A549 treated with Mapracorat at 1 μM for 4 hours (cell line): ENCODE measurements around the gene KRTAP10-7. TPM values are rescaled to one million over a fixed set of nuclear protein-coding genes. Genes with fewer than 3 reads are reported as not detected.

Source experiments
- total RNA-seq: library from RNA; stranded (reverse); fragments of 200-300 nt; extraction: Qiagen RNA extraction; gene quantifications from 5 replicates; pipeline ENCODE4 v1.2.3, GENCODE V29; 2022

Gene KRTAP10-7, protein sequence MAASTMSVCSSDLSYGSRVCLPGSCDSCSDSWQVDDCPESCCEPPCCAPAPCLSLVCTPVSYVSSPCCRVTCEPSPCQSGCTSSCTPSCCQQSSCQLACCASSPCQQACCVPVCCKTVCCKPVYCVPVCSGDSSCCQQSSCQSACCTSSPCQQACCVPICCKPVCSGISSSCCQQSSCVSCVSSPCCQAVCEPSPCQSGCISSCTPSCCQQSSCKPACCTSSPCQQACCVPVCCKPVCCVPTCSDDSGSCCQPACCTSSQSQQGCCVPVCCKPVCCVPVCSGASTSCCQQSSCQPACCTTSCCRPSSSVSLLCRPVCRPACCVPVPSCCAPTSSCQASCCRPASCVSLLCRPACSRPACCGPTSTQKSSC
- not detected in 5 replicates for total RNA-seq

DNA sequence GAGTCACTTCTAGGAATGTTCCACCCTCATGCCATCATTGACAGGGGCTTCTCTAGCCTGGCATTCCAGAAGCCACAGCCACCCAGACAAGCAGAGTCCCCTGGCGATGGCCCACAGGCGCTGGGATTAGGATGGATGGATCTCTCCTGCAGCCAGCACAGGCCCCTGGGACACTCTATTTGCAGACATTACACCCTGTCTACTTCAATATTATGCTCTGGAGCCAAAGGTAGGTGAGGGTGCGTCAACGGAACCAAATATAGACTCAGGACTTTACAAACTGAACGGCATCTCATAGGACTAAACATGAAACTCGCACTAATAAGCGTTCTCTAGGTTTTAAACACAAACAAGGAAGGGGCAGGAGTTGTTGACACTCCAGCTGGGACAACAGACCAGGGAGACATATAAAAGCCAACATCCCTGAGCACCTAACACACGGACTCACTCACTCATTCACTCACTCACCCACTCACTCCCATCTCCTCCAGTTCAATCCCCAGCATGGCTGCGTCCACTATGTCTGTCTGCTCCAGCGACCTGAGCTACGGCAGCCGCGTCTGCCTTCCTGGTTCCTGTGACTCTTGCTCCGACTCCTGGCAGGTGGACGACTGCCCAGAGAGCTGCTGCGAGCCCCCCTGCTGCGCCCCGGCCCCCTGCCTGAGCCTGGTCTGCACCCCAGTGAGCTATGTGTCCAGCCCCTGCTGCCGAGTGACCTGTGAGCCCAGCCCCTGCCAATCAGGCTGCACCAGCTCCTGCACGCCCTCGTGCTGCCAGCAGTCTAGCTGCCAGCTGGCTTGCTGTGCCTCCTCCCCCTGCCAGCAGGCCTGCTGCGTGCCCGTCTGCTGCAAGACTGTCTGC is at the start of gene KRTAP10-7:
TSS of gene KRTAP10-7 (plus strand) at position 480 of the 861 bp plus-strand sequence. CDS start at position 505, 25 bp downstream.

DNA sequence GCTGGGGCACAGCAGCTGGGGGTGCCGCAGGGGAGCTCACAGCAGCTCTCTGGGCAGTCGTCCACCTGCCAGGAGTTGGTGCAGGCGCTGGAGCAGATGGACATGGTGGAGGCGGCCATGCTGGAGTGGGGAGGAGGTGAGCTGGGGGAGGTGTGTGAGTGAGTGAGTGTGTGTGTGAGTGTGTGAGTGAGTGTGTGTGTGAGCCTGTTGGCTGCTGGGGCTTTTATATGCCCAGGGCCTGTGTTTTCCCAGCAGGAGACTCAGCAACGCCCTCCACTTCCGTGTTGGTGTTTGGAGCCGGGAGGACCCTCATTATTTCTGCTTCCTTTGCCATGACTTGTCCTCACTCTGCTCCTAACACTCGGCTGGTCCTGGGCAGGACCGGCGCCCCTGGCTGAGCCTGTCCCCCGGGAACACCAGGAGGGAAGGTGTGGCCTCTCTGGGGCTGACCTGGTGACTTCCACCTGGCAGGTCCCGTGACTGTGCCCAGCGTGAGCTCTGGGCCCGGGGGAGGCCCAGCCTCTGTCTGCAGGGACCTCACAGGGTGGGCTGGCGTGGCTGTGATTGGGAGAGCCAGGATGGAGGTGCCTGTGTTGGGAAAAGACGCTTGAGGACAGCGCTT is 48.9 kb upstream of the KRTAP10-7 start, which contains the start of gene KRTAP10-2:
TSS of gene KRTAP10-2 (minus strand) at position 166 of the 622 bp plus-strand sequence. CDS start at position 119, 47 bp downstream.

DNA sequence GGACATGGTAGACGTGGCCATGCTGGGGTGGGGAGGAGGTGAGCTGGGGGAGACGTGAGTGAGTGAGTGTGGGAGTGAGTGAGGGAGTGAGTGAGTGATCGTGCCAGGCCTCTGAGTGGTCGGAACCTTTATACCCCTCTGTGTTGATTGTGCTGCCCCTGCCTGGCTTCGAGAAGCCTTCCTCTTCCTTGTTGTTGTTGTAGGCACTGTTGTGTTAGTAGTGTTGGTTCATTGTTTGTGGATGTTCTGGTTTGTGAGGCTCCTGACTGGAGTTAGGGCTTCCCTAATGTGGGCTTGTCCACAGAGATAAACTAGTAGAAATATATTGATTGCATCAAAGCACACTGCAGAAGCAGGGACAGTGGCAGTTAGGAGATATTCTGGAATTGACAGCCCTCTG is 41.7 kb upstream of the KRTAP10-7 start, which contains the start of gene KRTAP10-3:
TSS of gene KRTAP10-3 (minus strand) at position 101 of the 400 bp plus-strand sequence. CDS start at position 21, 80 bp downstream.

DNA sequence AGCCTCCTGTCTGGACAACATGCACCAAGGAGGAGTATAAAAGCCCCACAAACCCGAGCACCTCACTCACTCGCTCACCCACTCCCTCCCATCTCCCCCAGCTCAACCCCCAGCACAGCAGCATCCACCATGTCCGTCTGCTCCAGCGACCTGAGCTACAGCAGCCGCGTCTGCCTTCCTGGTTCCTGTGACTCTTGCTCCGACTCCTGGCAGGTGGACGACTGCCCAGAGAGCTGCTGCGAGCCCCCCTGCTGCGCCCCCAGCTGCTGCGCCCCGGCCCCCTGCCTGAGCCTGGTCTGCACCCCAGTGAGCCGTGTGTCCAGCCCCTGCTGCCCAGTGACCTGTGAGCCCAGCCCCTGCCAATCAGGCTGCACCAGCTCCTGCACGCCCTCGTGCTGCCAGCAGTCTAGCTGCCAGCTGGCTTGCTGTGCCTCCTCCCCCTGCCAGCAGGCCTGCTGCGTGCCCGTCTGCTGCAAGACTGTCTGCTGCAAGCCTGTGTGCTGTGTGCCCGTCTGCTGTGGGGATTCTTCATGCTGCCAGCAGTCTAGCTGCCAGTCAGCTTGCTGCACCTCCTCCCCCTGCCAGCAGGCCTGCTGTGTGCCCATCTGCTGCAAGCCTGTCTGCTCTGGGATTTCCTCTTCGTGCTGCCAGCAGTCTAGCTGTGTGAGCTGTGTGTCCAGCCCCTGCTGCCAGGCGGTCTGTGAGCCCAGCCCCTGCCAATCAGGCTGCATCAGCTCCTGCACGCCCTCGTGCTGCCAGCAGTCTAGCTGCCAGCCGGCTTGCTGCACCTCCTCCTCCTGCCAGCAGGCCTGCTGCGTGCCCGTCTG is 26.6 kb upstream of the KRTAP10-7 start, which contains the start of gene KRTAP10-4:
TSS of gene KRTAP10-4 (plus strand) at position 100 of the 827 bp plus-strand sequence. CDS start at position 130, 30 bp downstream.

DNA sequence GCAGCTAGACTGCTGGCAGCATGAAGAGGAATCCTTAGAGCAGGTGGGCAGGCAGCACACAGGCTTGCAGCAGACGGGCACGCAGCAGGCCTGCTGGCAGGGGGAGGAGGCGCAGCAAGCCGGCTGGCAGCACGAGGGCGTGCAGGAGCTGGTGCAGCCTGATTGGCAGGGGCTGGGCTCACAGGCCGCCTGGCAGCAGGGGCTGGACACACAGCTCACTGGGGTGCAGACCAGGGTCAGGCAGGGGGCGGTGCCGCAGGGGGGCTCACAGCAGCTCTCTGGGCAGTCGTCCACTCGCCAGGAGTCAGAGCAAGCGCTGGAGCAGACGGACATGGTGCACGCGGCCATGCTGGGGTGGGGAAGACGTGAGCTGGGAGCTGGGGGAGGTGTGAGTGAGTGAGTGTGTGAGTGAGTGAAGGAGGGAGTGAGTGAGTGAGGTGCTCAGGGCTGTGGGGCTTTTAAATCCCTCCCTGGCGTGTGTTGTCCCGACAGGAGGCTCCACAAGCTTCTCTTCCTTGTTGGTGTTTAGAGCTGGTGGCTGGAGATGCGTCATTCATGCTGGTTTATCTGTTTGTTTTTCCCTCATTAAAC is 20.1 kb upstream of the KRTAP10-7 start, which contains the start of gene KRTAP10-5:
TSS of gene KRTAP10-5 (minus strand) at position 374 of the 591 bp plus-strand sequence. CDS start at position 348, 26 bp downstream.

DNA sequence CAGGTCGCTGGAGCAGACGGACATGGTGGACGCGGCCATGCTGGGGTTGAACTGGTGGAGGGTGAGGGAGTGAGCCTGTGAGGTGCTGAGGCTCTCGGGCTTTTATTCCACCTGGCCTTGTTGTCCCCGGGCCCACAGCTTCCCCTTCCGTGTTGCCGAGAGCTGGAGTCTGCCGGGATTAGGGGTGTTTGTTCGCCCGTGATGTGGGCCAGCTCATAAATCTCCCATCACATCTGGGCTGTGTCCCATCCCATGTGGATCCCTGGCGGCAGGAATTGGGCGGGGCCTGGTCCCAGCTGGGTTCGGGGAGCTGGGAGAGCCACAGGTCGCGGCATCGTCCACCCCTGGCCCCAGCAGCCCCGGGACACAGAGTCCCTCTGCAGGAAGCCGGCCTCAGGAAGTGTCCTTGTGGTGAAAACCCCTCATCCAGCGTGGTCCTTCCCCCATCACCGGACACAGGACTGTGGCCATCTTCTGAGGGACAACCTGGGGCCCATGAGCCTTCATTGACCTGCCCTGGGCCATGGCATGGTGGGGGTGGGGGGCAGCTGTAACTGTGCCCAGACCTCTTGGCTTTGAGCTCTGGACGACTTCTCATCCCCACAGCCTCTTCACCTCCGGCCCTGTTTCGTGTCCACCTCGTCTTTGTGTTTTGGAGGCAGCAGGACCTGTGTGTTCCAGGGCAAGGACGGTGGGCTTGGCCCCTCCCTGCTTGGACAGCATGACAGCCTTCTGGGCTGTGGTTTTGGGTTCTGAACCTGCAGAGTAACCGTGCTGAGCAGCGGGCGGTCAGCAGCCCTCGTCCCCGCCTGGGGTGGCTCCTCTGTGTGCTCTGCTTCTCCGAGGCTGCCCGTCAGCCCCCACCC is 7.7 kb upstream of the KRTAP10-7 start, which contains the start of gene KRTAP10-6:
TSS of gene KRTAP10-6 (minus strand) at position 60 of the 866 bp plus-strand sequence. CDS start at position 39, 21 bp downstream.

DNA sequence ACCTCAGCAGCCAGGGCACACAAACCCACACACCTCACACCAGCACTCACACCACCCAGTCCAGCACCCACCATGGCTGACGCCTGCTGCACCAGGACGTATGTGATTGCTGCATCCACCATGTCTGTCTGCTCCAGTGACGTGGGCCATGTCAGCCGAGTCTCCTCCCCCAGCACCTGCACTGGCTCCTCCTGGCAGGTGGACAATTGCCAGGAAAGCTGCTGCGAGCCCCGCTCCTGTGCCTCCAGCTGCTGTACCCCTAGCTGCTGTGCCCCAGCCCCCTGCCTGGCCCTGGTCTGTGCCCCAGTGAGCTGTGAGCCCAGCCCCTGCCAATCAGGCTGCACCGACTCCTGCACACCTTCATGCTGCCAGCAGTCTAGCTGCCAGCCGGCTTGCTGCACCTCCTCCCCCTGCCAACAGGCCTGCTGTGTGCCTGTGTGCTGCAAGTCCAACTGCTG is 11.7 kb downstream of the KRTAP10-7 start, which contains the start of gene KRTAP10-8:
TSS of gene KRTAP10-8 (plus strand) at position 51 of the 458 bp plus-strand sequence. CDS start at position 73, 22 bp downstream.

DNA sequence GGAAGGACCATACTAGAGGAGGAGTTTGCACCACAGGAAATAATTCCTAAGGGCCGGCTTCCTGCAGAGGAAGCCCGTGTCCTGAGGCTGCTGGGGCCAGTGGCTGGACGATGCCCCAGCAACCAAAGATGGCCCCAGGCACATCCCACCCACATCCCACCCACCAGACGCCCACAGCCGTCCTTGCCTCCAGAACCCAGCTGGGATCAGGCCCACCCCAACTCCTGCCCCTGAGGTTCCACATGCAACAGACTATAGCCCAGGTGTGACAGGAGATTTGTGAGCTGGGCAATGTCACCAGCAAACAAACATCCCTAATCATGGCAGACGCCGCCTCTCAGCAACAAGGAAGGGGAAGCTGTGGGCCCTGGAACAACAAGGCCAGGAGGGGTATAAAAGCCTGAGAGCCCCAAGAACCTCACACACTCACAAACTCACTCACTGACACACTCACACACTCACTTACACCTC is 26.3 kb downstream of the KRTAP10-7 start, which contains the start of gene KRTAP10-9:
TSS of gene KRTAP10-9 (plus strand) at position 421 of the 471 bp plus-strand sequence. CDS start 79 bp downstream, outside the sequence.

DNA sequence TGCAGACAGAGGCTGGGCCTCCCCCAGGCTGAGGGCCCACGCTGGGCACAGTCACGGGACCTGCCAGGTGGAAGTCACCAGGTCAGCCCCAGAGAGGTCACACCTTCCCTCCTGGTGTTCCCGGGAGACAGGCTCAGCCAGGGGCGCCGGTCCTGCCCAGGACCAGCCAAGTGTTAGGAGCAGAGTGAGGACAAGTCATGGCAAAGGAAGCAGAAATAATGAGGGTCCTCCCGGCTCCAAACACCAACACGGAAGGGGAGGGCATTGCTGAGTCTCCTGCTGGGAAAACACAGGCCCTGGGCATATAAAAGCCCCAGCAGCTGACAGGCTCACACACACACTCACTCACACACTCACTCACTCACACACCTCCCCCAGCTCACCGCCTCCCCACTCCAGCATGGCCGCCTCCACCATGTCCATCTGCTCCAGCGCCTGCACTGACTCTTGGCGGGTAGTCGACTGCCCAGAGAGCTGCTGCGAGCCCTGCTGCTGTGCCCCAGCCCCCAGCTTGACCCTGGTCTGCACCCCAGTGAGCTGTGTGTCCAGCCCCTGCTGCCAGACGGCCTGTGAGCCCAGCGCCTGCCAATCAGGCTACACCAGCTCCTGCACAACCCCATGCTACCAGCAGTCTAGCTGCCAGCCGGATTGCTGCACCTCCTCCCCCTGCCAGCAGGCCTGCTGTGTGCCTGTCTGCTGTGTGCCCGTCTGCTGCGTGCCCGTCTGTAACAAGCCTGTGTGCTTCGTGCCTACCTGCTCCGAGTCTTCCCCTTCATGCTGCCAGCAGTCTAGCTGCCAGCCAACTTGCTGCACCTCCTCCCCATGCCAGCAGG is 36.8 kb downstream of the KRTAP10-7 start, which contains the start of gene KRTAP10-10:
TSS of gene KRTAP10-10 (plus strand) at position 339 of the 833 bp plus-strand sequence. CDS start at position 401, 62 bp downstream.

DNA sequence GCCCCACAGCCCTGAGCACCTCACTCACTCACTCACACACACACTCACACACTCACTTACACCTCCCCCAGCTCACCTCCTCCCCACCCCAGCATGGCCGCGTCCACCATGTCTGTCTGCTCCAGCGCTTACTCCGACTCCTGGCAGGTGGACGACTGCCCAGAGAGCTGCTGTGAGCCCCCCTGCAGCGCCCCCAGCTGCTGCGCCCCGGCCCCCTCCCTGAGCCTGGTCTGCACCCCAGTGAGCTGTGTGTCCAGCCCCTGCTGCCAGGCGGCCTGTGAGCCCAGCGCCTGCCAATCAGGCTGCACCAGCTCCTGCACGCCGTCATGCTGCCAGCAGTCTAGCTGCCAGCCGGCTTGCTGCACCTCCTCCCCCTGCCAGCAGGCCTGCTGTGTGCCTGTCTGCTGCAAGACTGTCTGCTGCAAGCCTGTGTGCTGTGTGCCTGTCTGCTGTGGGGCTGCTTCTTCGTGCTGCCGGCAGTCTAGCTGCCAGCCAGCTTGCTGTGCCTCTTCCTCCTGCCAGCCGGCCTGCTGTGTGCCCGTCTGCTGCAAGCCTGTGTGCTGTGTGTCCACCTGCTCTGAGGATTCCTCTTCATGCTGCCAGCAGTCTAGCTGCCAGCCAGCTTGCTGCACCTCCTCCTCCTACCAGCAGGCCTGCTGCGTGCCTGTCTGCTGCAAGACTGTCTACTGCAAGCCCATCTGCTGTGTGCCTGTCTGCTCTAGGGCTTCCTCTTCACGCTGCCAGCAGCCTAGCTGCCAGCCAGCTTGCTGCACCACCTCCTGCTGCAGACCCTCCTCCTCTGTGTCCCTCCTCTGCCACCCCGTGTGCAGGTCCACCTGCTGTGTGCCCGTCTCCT is 46.2 kb downstream of the KRTAP10-7 start, which contains the start of gene KRTAP10-11:
TSS of gene KRTAP10-11 (plus strand) at position 49 of the 856 bp plus-strand sequence. CDS start at position 94, 45 bp downstream.

Other genes starting within 250 kb of the KRTAP10-7 start
- gene TRPM2, start 247.0 kb upstream of the KRTAP10-7 start, total RNA-seq = 5.5 to 10.6 TPM (median 8.1 TPM) in 5 replicates
- 1.5 to 2.3 TPM (median 2.1 TPM) in 5 replicates for gene LRRC3, start 145.1 kb upstream of the KRTAP10-7 start, total RNA-seq
- not detected in 5 replicates for gene KRTAP10-1, start 60.4 kb upstream of the KRTAP10-7 start, total RNA-seq
- not detected in 5 replicates for gene KRTAP10-2, start 49.1 kb upstream of the KRTAP10-7 start, total RNA-seq
- gene KRTAP10-3, start 41.8 kb upstream of the KRTAP10-7 start, total RNA-seq = not detected in 5 replicates
- gene KRTAP10-4, start 26.9 kb upstream of the KRTAP10-7 start, total RNA-seq = not detected in 5 replicates
- gene KRTAP10-5, start 20.0 kb upstream of the KRTAP10-7 start, total RNA-seq = not detected in 5 replicates
- not detected in 5 replicates for gene KRTAP10-6, start 8.1 kb upstream of the KRTAP10-7 start, total RNA-seq
- not detected in 5 replicates for gene KRTAP10-8, start 11.5 kb downstream of the KRTAP10-7 start, total RNA-seq
- gene KRTAP10-9, start 26.5 kb downstream of the KRTAP10-7 start, total RNA-seq = not detected in 5 replicates
- gene KRTAP10-10, start 36.8 kb downstream of the KRTAP10-7 start, total RNA-seq = not detected in 5 replicates
- not detected in 5 replicates for gene KRTAP10-11, start 45.8 kb downstream of the KRTAP10-7 start, total RNA-seq
- not detected in 5 replicates for gene KRTAP12-4, start 54.1 kb downstream of the KRTAP10-7 start, total RNA-seq
- gene KRTAP12-3, start 57.3 kb downstream of the KRTAP10-7 start, total RNA-seq = not detected in 5 replicates
- not detected in 5 replicates for gene KRTAP12-2, start 66.3 kb downstream of the KRTAP10-7 start, total RNA-seq
- not detected in 5 replicates for gene KRTAP12-1, start 81.6 kb downstream of the KRTAP10-7 start, total RNA-seq
- gene KRTAP10-12, start 96.6 kb downstream of the KRTAP10-7 start, total RNA-seq = not detected in 5 replicates
- gene TSPEAR, start 111.0 kb downstream of the KRTAP10-7 start, total RNA-seq = not detected in 5 replicates
- 29.4 to 38.6 TPM (median 32.5 TPM) in 5 replicates for gene UBE2G2, start 201.2 kb downstream of the KRTAP10-7 start, total RNA-seq
- 58.7 to 71.6 TPM (median 69.0 TPM) in 5 replicates for gene SUMO3, start 217.5 kb downstream of the KRTAP10-7 start, total RNA-seq